Fibroblast of lung (primary cell): ENCODE measurements around the gene DOCK8. TPM values are rescaled to one million over a fixed set of nuclear protein-coding genes. Genes with fewer than 3 reads are reported as not detected.
"Not testable (repeated sequence)": the region's sequence is repeated elsewhere in the genome, so short reads cannot be mapped to it uniquely, and the experiment has no call there.

Experiments
- DNase-seq, 2 donors: peaks; one replicate each; pipeline versions ENCODE4 v3.0.0 to v3.0.0-alpha.2; 2010; ENCODE audit warnings: low read depth in 2 of 2
- H2AFZ ChIP-seq: 2 replicates; pipeline ENCODE4 v1.5.1; 2012; ENCODE audit warnings: low read length, control low read depth, inconsistent platforms
- H3K27ac ChIP-seq: 2 replicates; pipeline ENCODE4 v1.5.1; 2011; ENCODE audit warnings: low read length, control low read depth; ENCODE audit not compliant: insufficient read depth
- H3K27me3 ChIP-seq: 2 replicates; pipeline ENCODE4 v1.5.1; 2011; ENCODE audit warnings: mild to moderate bottlenecking, low read length; ENCODE audit not compliant: control insufficient read depth, insufficient read depth
- H3K36me3 ChIP-seq: 2 replicates; pipeline ENCODE4 v1.5.1; 2011; ENCODE audit warnings: low read length; ENCODE audit not compliant: control insufficient read depth, insufficient read depth
- H3K4me1 ChIP-seq: 2 replicates; pipeline ENCODE4 v1.5.1; 2011; ENCODE audit warnings: low read length; ENCODE audit not compliant: control insufficient read depth, insufficient read depth; ENCODE audit errors: extremely low read depth
- H3K4me2 ChIP-seq: 2 replicates; pipeline ENCODE4 v1.5.1; 2011; ENCODE audit warnings: low read length, control low read depth; ENCODE audit not compliant: insufficient read depth; ENCODE audit errors: extremely low read depth
- H3K4me3 ChIP-seq, 4 experiments: fragments of 200-600 bp in 1 of 4; sonication (generic) in 1 of 4; replicated peaks in 1 of 4; 2 replicates each; pipeline ENCODE4 v1.5.1; 2011 to 2016; ENCODE audit warnings: low read length in 4 of 4, low read depth in 3 of 4, mild to moderate bottlenecking in 3 of 4, control low read depth in 2 of 4, inconsistent platforms in 1 of 4, mixed read lengths in 1 of 4; ENCODE audit not compliant: insufficient read depth in 1 of 4; ENCODE audit errors: control extremely low read depth in 1 of 4
- H3K79me2 ChIP-seq: 2 replicates; pipeline ENCODE4 v1.5.1; 2012; ENCODE audit warnings: mild to moderate bottlenecking, low read length, inconsistent platforms; ENCODE audit not compliant: control insufficient read depth, insufficient read depth
- H3K9ac ChIP-seq: 2 replicates; pipeline ENCODE4 v1.5.1; 2011; ENCODE audit warnings: mild to moderate bottlenecking, low read length, control low read depth; ENCODE audit not compliant: insufficient read depth
- H3K9me3 ChIP-seq: 2 replicates; pipeline ENCODE4 v1.5.1; 2012; ENCODE audit warnings: low read depth, low read length; ENCODE audit not compliant: control insufficient read depth, insufficient read depth
- H4K20me1 ChIP-seq: 2 replicates; pipeline ENCODE4 v1.5.1; 2011; ENCODE audit warnings: low read length; ENCODE audit not compliant: control insufficient read depth, insufficient read depth; ENCODE audit errors: extremely low read depth
- CTCF ChIP-seq, 2 donors: IDR thresholded peaks in 1 of 2; conservative IDR thresholded peaks in 1 of 2; 1 replicate in 1 of 2; 2 replicates in 1 of 2; pipeline ENCODE4 v1.5.1; 2011 to 2012; ENCODE audit warnings: low read length in 2 of 2, control low read depth in 1 of 2, inconsistent platforms in 1 of 2, low read depth in 1 of 2, mild to moderate bottlenecking in 1 of 2
- EZH2 ChIP-seq: IDR thresholded peaks from 2 replicates; pipeline ENCODE4 v1.5.1; 2012; ENCODE audit warnings: low read length, control low read depth, mild to moderate bottlenecking; ENCODE audit errors: missing control alignments
- polyA plus RNA-seq, 2 donors: library from polyadenylated mRNA; depleted of rRNA in 1 of 2; stranded (reverse) in 1 of 2; unstranded in 1 of 2; fragments of >200 nt; gene quantifications; 2 replicates each; pipeline ENCODE4 v1.2.1, GENCODE V29; 2011 to 2012; ENCODE audit warnings: missing spikeins in 1 of 2
- total RNA-seq: library from RNA; depleted of rRNA; stranded (reverse); fragments of >200 nt; gene quantifications from 2 replicates; pipeline ENCODE4 v1.2.1, GENCODE V29; 2014

DOCK8 gene
- total and polyA plus RNA-seq, 2 donors (not counting 1 experiment from before 2014, with no cell fraction given) = under 0.01 TPM; not detected in 1

GRCh38 chr9:404234-404633, 189.6 kb downstream of the DOCK8 start:
- Histone ChIP-seq H3K4me3 (no peak overlapping the region), H3K27ac (no peak overlapping the region), H4K20me1 (no peaks in the 10 kb centered on the region), H2AFZ (no peak overlapping the region), H3K4me2 (no peak overlapping the region), H3K36me3 (no peaks in the 10 kb centered on the region), H3K27me3 (no peaks in the 10 kb centered on the region), H3K9ac (no peak overlapping the region), H3K4me1 (no peaks in the 10 kb centered on the region), H3K79me2 (no peaks in the 10 kb centered on the region), H3K9me3 (no peaks in the 10 kb centered on the region)
- DNase-seq = no peak
- TF ChIP-seq CTCF (conservative IDR thresholded peaks at IDR 0.05 in 1 of 2, IDR thresholded peaks at IDR 0.05 in 1 of 2; ENCODE audit: low read depth in 1 of 2, low read length in 2 of 2) (no peak), EZH2 (no peak)

- Histone ChIP-seq H3K79me2 (no peaks in the 10 kb centered on the region), H3K27ac (no peak overlapping the region), H3K4me2 (no peak overlapping the region), H3K4me1 (no peaks in the 10 kb centered on the region), H4K20me1 (no peaks in the 10 kb centered on the region), H3K27me3 (no peaks in the 10 kb centered on the region), H3K4me3 (no peak overlapping the region), H2AFZ (no peak overlapping the region), H3K36me3 (no peaks in the 10 kb centered on the region), H3K9me3 (no peaks in the 10 kb centered on the region), H3K9ac (no peak overlapping the region)
- no peak for TF ChIP-seq CTCF (conservative IDR thresholded peaks at IDR 0.05 in 1 of 2, IDR thresholded peaks at IDR 0.05 in 1 of 2; ENCODE audit: low read depth in 1 of 2, low read length in 2 of 2)
- TF ChIP-seq EZH2 = no peak
- no peak for DNase-seq
Observed at GRCh38 chr9:405341-405740, 190.7 kb downstream of the DOCK8 start.

DNA sequence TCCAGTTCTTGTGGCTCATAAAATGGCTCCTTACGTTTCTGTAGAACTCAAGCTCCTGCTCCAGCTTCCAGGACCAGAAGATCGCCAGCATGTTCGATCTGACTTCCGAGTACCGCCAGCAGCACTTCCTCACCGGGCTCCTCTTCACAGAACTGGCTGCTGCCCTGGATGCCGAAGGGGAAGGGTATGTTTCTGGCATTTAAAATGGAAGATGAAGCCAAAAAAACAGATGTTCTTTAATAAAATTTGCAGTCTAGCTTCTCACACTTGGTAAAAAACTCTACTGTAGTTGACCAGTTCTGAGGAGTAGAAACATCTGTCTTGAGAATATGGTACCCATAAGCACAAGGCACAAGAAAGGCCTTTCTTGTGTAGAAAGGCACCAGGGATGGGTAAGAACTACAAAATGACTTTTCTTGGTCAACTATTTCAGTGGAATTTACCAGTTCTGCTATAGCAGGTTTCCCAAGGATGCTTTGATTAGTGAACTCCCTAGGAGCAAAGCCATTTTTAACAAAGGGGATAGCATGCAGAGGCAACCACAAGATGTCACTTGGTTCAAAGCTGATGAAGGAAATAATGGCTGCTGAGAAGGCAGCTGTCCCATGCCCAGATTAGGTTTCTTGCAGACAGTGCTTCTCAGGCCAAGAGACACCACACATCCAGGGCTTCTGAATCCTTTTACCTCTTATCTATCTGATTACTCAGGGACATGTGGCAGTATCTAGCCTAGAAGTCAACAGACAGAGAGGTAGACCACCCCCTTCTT, 192.4 kb downstream of the DOCK8 start:
- TF ChIP-seq EZH2 (no peak), CTCF (conservative IDR thresholded peaks at IDR 0.05 in 1 of 2, IDR thresholded peaks at IDR 0.05 in 1 of 2; ENCODE audit: low read depth in 1 of 2, low read length in 2 of 2) (no peak)
- DNase-seq = no peak

DNA sequence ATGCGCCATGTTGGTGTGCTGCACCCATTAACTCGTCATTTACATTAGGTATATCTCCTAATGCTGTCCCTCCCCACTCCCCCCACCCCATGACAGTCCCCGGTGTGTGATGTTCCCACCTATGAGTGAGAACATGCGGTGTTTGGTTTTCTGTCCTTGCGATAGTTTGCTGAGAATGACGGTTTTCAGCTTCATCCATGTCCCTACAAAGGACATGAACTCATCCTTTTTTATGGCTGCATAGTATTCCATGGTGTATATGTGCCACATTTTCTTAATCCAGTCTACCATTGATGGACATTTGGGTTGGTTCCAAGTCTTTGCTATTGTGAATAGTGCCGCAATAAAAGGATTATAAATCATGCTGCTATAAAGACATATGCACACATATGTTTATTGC, 195.0 kb downstream of the DOCK8 start:
- H3K4me2 ChIP-seq, H3K4me3 ChIP-seq, H3K79me2 ChIP-seq, H3K27ac ChIP-seq, H4K20me1 ChIP-seq, H3K36me3 ChIP-seq, H3K9me3 ChIP-seq, H3K27me3 ChIP-seq, DNase-seq, H2AFZ ChIP-seq, H3K9ac ChIP-seq, H3K4me1 ChIP-seq: not testable (repeated sequence)

More for the DNA sequence above, 192.4 kb downstream of the DOCK8 start:
- no peak overlapping the region for H3K4me3 ChIP-seq
- H2AFZ ChIP-seq = no peak overlapping the region
- no peaks in the 10 kb centered on the region for H3K36me3 ChIP-seq
- H3K9me3 ChIP-seq = no peaks in the 10 kb centered on the region
- no peak overlapping the region for H3K4me2 ChIP-seq
- no peaks in the 10 kb centered on the region for H3K79me2 ChIP-seq
- H3K9ac ChIP-seq = no peak overlapping the region
- no peaks in the 10 kb centered on the region for H3K27me3 ChIP-seq
- H4K20me1 ChIP-seq = no peaks in the 10 kb centered on the region
- H3K4me1 ChIP-seq = no peaks in the 10 kb centered on the region
- H3K27ac ChIP-seq = no peak overlapping the region
